OCI-LY1 (cell line): ENCODE measurements around the gene IRF2.

Source experiments
- CTCF ChIP-seq: fragments of 200-600 bp; sonication (generic), shearing (Covaris generic); IDR thresholded peaks from 2 replicates; pipeline ENCODE4 v1.5.1; 2017; ENCODE audit warnings: mild to moderate bottlenecking, antibody characterized with exemption, low read length, moderate library complexity, mixed read lengths
- EZH2 ChIP-seq: fragments of 200-600 bp; sonication (generic), shearing (Covaris generic); IDR thresholded peaks from 2 replicates; pipeline ENCODE4 v1.8.0; 2017; ENCODE audit warnings: borderline replicate concordance, mixed run types, mild to moderate bottlenecking, antibody characterized with exemption, low read length, moderate library complexity, mixed read lengths

- TF ChIP-seq CTCF (no peak), EZH2 (no peak)
Measured at GRCh38 chr4:184479516-184479950, 5.2 kb upstream of the IRF2 start.
